HepG2 (cell line): ENCODE results near the gene TDP2.

Source experiments
- CTCF ChIP-seq: sonication (generic); formaldehyde crosslinking; IDR thresholded peaks from 2 replicates; pipeline ENCODE4 v1.5.0; 2020; ENCODE audit warnings: mild to moderate bottlenecking, missing genetic modification reagents, moderate library complexity
- E2F5 ChIP-seq: sonication (generic); formaldehyde crosslinking; conservative IDR thresholded peaks from 2 replicates; pipeline ENCODE4 v1.4.0; 2020; ENCODE audit warnings: missing genetic modification reagents
- MXD3 ChIP-seq: IDR thresholded peaks from 2 replicates; pipeline ENCODE4 v1.6.1; 2016; ENCODE audit warnings: mild to moderate bottlenecking, missing biosample characterization, missing genetic modification reagents
- STAG1 ChIP-seq: sonication (generic); formaldehyde crosslinking; IDR thresholded peaks from 2 replicates; pipeline ENCODE4 v1.4.0; 2020; ENCODE audit warnings: missing genetic modification reagents
- ZBTB10 ChIP-seq: sonication (generic); formaldehyde crosslinking; IDR thresholded peaks from 2 replicates; pipeline ENCODE4 v1.4.0; 2020; ENCODE audit warnings: missing genetic modification reagents, borderline replicate concordance
- ZBTB33 ChIP-seq: sonication (generic); formaldehyde crosslinking; IDR thresholded peaks from 2 replicates; pipeline ENCODE4 v1.4.0; 2020; ENCODE audit warnings: missing genetic modification reagents

GRCh38 chr6:24692003-24692402, 25.3 kb upstream of the TDP2 start:
- TF ChIP-seq MXD3 (CRISPR knock-in tag), result no peak
- no peak for TF ChIP-seq ZBTB10
- TF ChIP-seq STAG1 (CRISPR knock-in tag), result no peak
- no peak for TF ChIP-seq ZBTB33 (CRISPR knock-in tag)
- TF ChIP-seq E2F5 (CRISPR knock-in tag), result no peak
- TF ChIP-seq CTCF, result no peak
